ENCODE measurements around the gene CRCP. TPM values are rescaled to one million over a fixed set of nuclear protein-coding genes. Genes with fewer than 3 reads are reported as not detected.

CRCP gene
- total and polyA plus RNA-seq, 2 of the 13 experiments (the other 11 are each of a cell fraction or from before 2014, with no cell fraction given), result 22.7 to 31.0 TPM

DNA sequence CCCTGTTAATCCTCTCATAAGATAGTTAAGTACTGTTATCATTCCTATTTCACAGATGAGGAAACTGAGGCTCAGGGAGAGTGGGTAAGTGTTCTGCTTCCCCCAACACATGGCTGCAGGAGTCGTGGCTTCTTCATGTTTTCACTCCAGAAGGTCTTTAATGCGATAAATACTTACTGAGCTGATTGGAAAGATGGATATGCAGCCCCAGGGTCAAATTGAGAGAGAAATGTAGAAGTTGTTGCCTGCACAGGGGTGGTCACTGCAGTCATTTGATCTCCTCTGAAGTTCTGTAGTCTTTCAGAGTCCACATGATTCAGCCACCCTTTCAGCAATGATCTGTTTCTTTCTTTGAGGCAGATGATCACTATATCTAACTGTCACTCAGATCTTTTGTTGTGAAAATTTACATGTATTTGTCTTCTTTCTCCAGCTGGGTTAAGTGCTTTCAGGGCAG, 29.3 kb downstream of the CRCP start (continued):
- TF ChIP-seq, protein P1, sequence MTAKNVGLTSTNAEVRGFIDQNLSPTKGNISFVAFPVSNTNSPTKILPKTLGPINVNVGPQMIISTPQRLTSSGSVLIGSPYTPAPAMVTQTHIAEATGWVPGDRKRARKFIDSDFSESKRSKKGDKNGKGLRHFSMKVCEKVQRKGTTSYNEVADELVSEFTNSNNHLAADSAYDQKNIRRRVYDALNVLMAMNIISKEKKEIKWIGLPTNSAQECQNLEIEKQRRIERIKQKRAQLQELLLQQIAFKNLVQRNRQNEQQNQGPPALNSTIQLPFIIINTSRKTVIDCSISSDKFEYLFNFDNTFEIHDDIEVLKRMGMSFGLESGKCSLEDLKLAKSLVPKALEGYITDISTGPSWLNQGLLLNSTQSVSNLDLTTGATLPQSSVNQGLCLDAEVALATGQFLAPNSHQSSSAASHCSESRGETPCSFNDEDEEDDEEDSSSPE (CRISPR knock-in tag; IDR thresholded peaks at IDR 0.05), result no peak
- TF ChIP-seq FOSL2 (CRISPR knock-in tag; IDR thresholded peaks at IDR 0.05) (peak; percentile 54), ZNF292 (CRISPR knock-in tag; IDR thresholded peaks at IDR 0.05; ENCODE audit: borderline replicate concordance, low read depth) (no peak), ZFP36L1 (CRISPR knock-in tag; IDR thresholded peaks at IDR 0.05) (no peak), ERF (CRISPR knock-in tag; IDR thresholded peaks at IDR 0.05) (no peak), AGO2 (optimal IDR thresholded peaks at IDR 0.05; ENCODE audit: low read depth, low read length) (no peak), RARG (CRISPR knock-in tag; IDR thresholded peaks at IDR 0.05; ENCODE audit: low read depth) (no peak)
- TF ChIP-seq, protein P2, sequence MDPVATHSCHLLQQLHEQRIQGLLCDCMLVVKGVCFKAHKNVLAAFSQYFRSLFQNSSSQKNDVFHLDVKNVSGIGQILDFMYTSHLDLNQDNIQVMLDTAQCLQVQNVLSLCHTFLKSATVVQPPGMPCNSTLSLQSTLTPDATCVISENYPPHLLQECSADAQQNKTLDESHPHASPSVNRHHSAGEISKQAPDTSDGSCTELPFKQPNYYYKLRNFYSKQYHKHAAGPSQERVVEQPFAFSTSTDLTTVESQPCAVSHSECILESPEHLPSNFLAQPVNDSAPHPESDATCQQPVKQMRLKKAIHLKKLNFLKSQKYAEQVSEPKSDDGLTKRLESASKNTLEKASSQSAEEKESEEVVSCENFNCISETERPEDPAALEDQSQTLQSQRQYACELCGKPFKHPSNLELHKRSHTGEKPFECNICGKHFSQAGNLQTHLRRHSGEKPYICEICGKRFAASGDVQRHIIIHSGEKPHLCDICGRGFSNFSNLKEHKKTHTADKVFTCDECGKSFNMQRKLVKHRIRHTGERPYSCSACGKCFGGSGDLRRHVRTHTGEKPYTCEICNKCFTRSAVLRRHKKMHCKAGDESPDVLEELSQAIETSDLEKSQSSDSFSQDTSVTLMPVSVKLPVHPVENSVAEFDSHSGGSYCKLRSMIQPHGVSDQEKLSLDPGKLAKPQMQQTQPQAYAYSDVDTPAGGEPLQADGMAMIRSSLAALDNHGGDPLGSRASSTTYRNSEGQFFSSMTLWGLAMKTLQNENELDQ (CRISPR knock-in tag; IDR thresholded peaks at IDR 0.05; ENCODE audit: borderline replicate concordance), result no peak
- TF ChIP-seq, protein P3, sequence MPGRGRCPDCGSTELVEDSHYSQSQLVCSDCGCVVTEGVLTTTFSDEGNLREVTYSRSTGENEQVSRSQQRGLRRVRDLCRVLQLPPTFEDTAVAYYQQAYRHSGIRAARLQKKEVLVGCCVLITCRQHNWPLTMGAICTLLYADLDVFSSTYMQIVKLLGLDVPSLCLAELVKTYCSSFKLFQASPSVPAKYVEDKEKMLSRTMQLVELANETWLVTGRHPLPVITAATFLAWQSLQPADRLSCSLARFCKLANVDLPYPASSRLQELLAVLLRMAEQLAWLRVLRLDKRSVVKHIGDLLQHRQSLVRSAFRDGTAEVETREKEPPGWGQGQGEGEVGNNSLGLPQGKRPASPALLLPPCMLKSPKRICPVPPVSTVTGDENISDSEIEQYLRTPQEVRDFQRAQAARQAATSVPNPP (CRISPR knock-in tag; IDR thresholded peaks at IDR 0.05), result no peak
- TF ChIP-seq, protein P4, sequence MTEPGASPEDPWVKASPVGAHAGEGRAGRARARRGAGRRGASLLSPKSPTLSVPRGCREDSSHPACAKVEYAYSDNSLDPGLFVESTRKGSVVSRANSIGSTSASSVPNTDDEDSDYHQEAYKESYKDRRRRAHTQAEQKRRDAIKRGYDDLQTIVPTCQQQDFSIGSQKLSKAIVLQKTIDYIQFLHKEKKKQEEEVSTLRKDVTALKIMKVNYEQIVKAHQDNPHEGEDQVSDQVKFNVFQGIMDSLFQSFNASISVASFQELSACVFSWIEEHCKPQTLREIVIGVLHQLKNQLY (CRISPR knock-in tag; IDR thresholded peaks at IDR 0.05), result no peak

Measured in HepG2 (cell line).